Activated naive CD4-positive, alpha-beta T cell treated with anti-CD3 and anti-CD28 coated beads, Interleukin-2, amount 50 U/mL, for 24 hours (primary cell): ENCODE measurements around the gene RAB10.
A peak's percentile ranks its signal among the peaks of the same experiment; 100 is the strongest.
"Not testable (repeated sequence)": the region's sequence is repeated elsewhere in the genome, so short reads cannot be mapped to it uniquely, and the experiment has no call there.

Experiments
- H3K27ac Mint-ChIP-seq: one replicate; pipeline ENCODE4 v1.8.0; 2021; ENCODE audit warnings: mild to moderate bottlenecking, mixed read lengths
- H3K27me3 Mint-ChIP-seq: one replicate; pipeline ENCODE4 v1.8.0; 2021; ENCODE audit warnings: mixed read lengths
- H3K36me3 Mint-ChIP-seq: one replicate; pipeline ENCODE4 v1.8.0; 2021; ENCODE audit warnings: mixed read lengths
- H3K4me1 Mint-ChIP-seq: one replicate; pipeline ENCODE4 v1.8.0; 2021; ENCODE audit warnings: mixed read lengths
- H3K4me3 Mint-ChIP-seq: one replicate; pipeline ENCODE4 v1.8.0; 2021; ENCODE audit warnings: mild to moderate bottlenecking, mixed read lengths
- H3K9me3 Mint-ChIP-seq: one replicate; pipeline ENCODE4 v1.8.0; 2021; ENCODE audit warnings: mixed read lengths

Gene RAB10

DNA sequence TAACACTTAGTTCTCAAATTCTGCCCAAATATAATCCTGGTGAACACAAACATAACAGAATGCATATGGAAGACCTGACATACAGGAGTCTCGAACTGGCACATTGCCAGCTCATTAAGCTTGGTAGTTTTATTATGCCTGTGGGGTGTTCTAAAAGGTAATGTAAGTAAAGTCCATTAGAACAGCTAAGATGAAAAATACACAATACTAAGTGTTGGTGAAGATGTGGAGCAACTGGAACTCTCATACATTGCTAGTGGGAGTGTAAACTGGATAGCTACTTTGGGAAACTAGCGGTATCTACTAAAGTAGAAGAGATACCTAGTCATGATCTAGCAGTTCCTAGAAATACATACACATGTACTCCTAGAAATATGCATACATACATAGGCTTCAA, 24.3 kb upstream of the RAB10 start:
- H3K36me3 Mint-ChIP-seq, result no peaks in the 10 kb centered on the region
- no peaks in the 10 kb centered on the region for H3K9me3 Mint-ChIP-seq
- H3K27me3 Mint-ChIP-seq, result no peaks in the 10 kb centered on the region
- no peak overlapping the region for H3K4me3 Mint-ChIP-seq
- H3K27ac Mint-ChIP-seq, result no peak overlapping the region
- no peaks in the 10 kb centered on the region for H3K4me1 Mint-ChIP-seq

GRCh38 chr2:26010943-26011342, 22.9 kb upstream of the RAB10 start:
- Mint-ChIP-seq H3K9me3 (no peaks in the 10 kb centered on the region), H3K4me3 (no peak overlapping the region), H3K4me1 (no peaks in the 10 kb centered on the region), H3K36me3 (no peaks in the 10 kb centered on the region), H3K27ac (no peak overlapping the region), H3K27me3 (no peaks in the 10 kb centered on the region)

DNA sequence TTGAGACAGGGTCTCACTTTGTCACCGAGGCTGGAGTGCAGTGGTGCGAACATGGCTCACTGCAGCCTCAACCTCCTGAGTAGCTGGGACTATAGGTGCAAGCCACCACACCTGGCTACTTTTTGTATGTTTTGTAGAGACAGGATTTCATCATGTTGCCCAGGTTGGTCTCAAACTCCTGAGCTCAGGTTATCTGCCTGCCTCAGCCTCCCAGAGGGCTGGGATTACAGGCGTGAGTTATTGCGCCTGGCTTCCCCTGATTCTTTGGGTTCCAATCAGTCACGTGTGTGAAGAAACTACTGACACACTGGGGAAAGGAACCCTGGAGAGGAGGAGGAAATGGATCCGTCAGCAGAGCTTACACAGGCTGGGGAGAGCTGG, 22.3 kb upstream of the RAB10 start:
- Mint-ChIP-seq H3K36me3 (no peaks in the 10 kb centered on the region), H3K9me3 (no peaks in the 10 kb centered on the region), H3K27ac (no peak overlapping the region)

GRCh38 chr2:26011990-26012856, 21.7 kb upstream of the RAB10 start:
- Mint-ChIP-seq H3K36me3 (no peaks in the 10 kb centered on the region), H3K9me3 (no peaks in the 10 kb centered on the region), H3K27me3 (no peaks in the 10 kb centered on the region), H3K4me1 (no peaks in the 10 kb centered on the region), H3K27ac (no peak overlapping the region), H3K4me3 (no peak overlapping the region)

More for the DNA sequence above, 22.3 kb upstream of the RAB10 start:
- Mint-ChIP-seq H3K4me1 (no peaks in the 10 kb centered on the region), H3K27me3 (no peaks in the 10 kb centered on the region), H3K4me3 (no peak overlapping the region)

GRCh38 chr2:26013668-26014067, 20.2 kb upstream of the RAB10 start:
- Mint-ChIP-seq H3K27ac (no peak overlapping the region), H3K4me3 (no peak overlapping the region), H3K36me3 (no peaks in the 10 kb centered on the region), H3K4me1 (no peaks in the 10 kb centered on the region), H3K9me3 (no peaks in the 10 kb centered on the region), H3K27me3 (no peaks in the 10 kb centered on the region)

DNA sequence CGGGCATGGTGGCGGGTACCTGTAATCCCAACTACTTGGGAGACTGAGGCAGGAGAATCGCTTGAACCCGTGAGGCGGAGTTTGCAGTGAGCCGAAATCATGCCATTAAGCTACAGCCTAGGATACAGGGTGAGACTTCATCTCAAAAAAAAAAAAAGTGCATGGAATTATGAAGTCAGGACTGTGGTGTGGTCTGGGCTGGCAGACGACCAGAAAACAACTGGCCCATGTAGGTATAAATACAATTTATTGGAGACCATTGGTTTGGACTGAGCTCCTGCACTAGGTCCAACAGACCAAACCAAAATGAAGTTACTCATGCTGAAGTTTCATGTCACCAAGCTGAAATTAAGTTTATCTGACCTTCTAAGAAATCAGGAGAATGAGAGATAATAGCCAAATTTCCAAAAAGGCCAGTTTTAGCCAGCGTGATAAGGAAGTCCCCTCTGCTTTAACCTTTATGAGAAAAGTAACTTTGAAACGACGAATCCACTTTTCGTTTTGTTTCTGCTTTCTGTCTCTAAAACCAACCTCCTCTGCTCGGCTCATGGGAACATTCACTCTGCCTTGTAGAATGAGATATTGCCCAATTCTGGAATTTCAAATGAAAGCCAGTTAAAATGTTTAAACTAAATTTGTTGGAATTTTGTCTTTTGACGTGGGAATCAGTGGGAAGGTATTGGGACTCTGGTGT, 17.7 kb upstream of the RAB10 start:
- Mint-ChIP-seq H3K27ac (no peak overlapping the region), H3K27me3 (no peaks in the 10 kb centered on the region), H3K4me1 (no peaks in the 10 kb centered on the region), H3K4me3 (no peak overlapping the region), H3K36me3 (no peaks in the 10 kb centered on the region), H3K9me3 (no peaks in the 10 kb centered on the region)

DNA sequence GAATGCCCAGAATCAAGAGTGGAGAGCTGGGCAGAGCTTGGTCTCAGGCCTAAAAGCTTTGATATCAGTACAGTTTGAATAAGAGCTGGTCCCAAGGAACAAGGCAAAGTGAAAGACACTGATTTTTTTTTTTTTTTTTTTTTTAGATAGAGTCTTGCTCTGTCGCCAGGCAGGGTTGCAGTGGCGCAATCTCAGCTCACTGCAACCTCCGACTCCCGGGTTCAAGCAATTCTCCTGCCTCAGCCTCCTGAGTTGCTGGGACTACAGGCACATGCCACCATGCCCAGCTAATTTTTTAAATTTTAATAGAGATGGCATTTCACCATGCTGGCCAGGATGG, 17.2 kb upstream of the RAB10 start:
- not testable (repeated sequence) for H3K27me3 Mint-ChIP-seq, H3K4me3 Mint-ChIP-seq, H3K36me3 Mint-ChIP-seq, H3K9me3 Mint-ChIP-seq, H3K27ac Mint-ChIP-seq, H3K4me1 Mint-ChIP-seq

DNA sequence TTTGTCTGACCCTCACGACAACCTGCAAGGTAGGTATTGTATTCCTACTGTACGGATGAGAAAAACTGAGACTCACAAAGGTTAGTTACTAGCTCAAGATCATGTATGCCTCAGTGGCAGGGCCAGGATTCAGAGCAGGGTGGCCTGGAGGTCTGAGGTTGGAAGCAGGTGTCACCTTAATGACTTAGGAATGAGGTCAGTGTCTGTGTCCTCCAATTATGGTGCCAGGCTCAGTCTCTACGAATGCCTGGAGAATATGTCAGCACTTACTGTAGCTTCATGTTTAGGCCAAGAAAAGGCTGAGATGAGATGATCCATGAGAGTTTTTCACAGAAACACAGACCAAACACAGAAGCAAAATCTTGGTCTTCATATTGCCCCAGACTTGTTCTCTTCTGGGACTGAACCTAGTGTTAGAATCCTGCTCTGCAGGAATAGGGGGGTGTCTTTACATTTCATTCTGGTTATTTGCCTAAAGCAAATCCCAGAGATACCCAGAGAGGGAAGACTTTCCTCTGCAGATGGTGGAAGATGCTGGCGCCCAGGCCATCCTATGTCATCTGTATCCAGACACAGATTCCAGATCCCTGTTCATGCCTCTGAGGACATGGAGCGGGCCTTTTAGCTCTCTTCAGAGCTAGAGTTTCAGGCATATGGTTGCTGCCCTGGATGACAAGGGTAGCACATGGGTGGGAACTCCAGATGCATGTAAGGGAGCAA, 16.3 kb upstream of the RAB10 start:
- Mint-ChIP-seq H3K27me3 (no peaks in the 10 kb centered on the region), H3K27ac (no peak overlapping the region), H3K36me3 (no peaks in the 10 kb centered on the region), H3K4me1 (no peaks in the 10 kb centered on the region), H3K4me3 (no peak overlapping the region), H3K9me3 (no peaks in the 10 kb centered on the region)

GRCh38 chr2:26018184-26019055, 15.5 kb upstream of the RAB10 start:
- no peaks in the 10 kb centered on the region for H3K9me3 Mint-ChIP-seq
- H3K4me3 Mint-ChIP-seq, result no peak overlapping the region
- no peaks in the 10 kb centered on the region for H3K4me1 Mint-ChIP-seq
- H3K36me3 Mint-ChIP-seq, result no peaks in the 10 kb centered on the region
- H3K27ac Mint-ChIP-seq, result no peak overlapping the region
- H3K27me3 Mint-ChIP-seq, result no peaks in the 10 kb centered on the region

DNA sequence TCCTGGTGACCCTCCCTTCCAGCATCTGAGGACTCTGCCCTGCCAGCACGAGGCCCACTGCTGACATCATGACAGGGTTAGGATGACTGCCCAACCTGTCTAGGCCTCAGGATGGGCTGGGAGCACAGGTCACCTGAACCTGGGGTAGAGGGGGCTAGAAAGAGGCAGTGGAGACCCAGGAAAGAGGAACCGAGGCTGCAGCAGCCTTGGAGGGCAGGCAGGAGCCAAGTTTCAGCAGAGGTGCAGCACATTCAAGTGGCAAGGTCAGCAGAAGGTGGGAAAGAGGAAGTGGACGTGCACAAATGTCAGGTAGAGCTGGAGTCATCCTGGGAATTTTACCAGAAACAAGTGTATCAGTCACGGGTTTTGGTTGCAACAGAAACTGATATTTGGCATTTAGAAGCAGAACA, 13.6 kb upstream of the RAB10 start:
- Mint-ChIP-seq H3K4me1 (no peaks in the 10 kb centered on the region), H3K9me3 (no peaks in the 10 kb centered on the region), H3K27ac (no peak overlapping the region), H3K4me3 (no peak overlapping the region), H3K36me3 (no peaks in the 10 kb centered on the region), H3K27me3 (no peaks in the 10 kb centered on the region)

- Mint-ChIP-seq H3K27me3 (no peaks in the 10 kb centered on the region), H3K4me1 (no peaks in the 10 kb centered on the region), H3K4me3 (no peak overlapping the region), H3K9me3 (no peaks in the 10 kb centered on the region), H3K27ac (no peak overlapping the region), H3K36me3 (no peaks in the 10 kb centered on the region)
Measured at GRCh38 chr2:26024260-26024659, 9.6 kb upstream of the RAB10 start.

DNA sequence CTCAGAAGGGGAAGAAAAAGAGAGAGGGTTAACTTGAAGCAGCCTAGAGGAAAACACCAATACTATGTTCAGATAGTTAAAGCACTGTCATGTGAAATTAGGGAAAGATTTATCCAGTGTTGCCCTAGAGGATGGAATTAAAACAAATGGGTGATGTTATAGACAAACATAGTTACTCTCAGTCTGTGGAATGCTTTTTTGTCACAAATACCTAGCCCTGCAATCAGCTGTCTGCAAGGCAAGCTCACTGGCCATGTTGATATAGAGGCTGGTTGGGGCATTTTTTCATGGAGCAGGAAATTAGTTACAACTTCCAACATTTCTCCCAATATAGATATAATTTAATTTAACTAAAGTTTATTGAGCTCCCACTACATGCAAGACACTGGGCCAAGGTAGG, 8.4 kb upstream of the RAB10 start:
- Mint-ChIP-seq H3K4me3 (no peak overlapping the region), H3K36me3 (no peaks in the 10 kb centered on the region), H3K27ac (no peak overlapping the region), H3K9me3 (no peaks in the 10 kb centered on the region), H3K4me1 (no peaks in the 10 kb centered on the region), H3K27me3 (no peaks in the 10 kb centered on the region)

DNA sequence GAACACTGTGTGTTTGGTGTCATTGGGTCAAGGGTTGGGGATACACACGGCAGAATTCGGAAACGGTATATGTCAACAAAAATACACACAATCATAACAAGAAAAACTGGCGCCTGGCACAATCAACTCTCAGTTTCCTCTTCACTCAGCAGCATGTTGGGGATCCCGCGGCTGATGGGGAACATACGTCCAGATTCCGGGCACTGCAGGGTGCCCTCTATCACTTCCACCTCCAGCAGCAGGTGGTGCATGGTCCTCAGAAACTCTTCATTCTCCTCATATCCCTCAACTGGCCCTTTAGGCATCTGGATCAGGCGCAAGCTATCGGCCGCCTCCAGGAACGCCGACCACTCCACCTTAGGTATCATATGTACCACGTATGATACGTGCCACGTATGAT, 5.8 kb upstream of the RAB10 start:
- H3K4me3 Mint-ChIP-seq, H3K4me1 Mint-ChIP-seq, H3K9me3 Mint-ChIP-seq, H3K27ac Mint-ChIP-seq, H3K27me3 Mint-ChIP-seq, H3K36me3 Mint-ChIP-seq: not testable (repeated sequence)

DNA sequence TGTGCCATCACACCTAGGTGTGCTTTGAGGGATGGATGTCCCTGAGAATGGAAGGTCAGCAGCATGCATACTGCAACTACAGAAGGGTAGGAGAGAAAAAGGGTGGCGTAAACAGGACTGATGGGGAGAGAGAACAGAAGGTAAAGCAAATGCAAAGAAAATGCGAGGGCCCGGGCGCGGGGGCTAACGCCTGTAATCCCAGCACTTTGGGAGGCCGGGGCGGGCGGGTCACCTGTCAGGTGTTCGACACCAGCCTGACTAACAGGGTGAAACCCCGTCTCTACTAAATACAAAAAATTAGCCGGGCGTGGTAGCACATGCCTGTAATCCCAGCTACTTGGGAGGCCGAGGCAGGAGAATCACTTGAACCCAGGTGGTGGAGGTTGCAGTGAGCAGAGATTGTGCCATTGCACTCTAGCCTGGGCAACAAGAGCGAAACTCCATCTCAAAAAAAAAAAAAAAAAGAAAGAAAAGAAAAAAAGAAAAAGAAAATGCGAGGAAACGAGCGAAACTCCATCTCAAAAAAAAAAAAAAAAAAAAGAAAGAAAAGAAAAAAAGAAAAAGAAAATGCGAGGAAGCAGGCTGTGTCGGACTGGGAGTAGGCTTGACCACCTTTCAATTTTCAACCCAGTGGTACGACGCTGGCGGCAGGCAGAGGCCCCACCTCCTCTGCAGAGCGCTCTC, 1.2 kb upstream of the RAB10 start:
- not testable (repeated sequence) for H3K27me3 Mint-ChIP-seq, H3K36me3 Mint-ChIP-seq, H3K9me3 Mint-ChIP-seq
- peak overlapping the region; percentile 95 for H3K27ac Mint-ChIP-seq
- peaks cover 28% of the 10 kb centered on the region for H3K4me1 Mint-ChIP-seq
- H3K4me3 Mint-ChIP-seq, result peak overlapping the region; percentile 95

GRCh38 chr2:26033270-26033817, 540 bp upstream of the RAB10 start:
- Mint-ChIP-seq H3K36me3 (no peaks in the 10 kb centered on the region), H3K27me3 (no peaks in the 10 kb centered on the region), H3K9me3 (no peaks in the 10 kb centered on the region), H3K27ac (peak overlapping the region; percentile 95), H3K4me1 (peaks cover 34% of the 10 kb centered on the region), H3K4me3 (peak overlapping the region; percentile 95)
